Common myeloid progenitor, CD34-positive (primary cell): ENCODE data around the gene ANKS6.

ENCODE experiments used
- CTCF ChIA-PET: fragments of 350-600 bp; sonication (Branson Sonifier 250); formaldehyde crosslinking; loops from one replicate; lab custom pipeline; 2021; ENCODE audit warnings: antibody characterized with exemption; lab: Charles Lee
- POLR2A ChIA-PET: fragments of 350-600 bp; sonication (Branson Sonifier 250); formaldehyde crosslinking; loops from one replicate; lab custom pipeline; 2021; ENCODE audit warnings: antibody characterized with exemption; lab: Charles Lee
- DNase-seq, 3 donors: peaks; one replicate each; pipeline versions ENCODE4 v3.0.0 to v3.0.0-alpha.2; 2013
- H3K27ac ChIP-seq, 2 experiments: 1 replicate in 1 of 2; 2 replicates in 1 of 2; pipeline ENCODE4 v1.7.0; 2013; ENCODE audit warnings: inconsistent platforms in 2 of 2, low read length in 2 of 2, mild to moderate bottlenecking in 2 of 2, low read depth in 1 of 2, moderate library complexity in 1 of 2; ENCODE audit not compliant: severe bottlenecking in 2 of 2, insufficient read depth in 1 of 2, poor library complexity in 1 of 2
- H3K27me3 ChIP-seq, 5 experiments: replicated peaks in 2 of 5; 1 replicate in 3 of 5; 2 replicates in 2 of 5; pipeline versions ENCODE4 v1.6.1 to v1.7.0; 2013; ENCODE audit warnings: low read length in 4 of 5, mild to moderate bottlenecking in 2 of 5, moderate library complexity in 2 of 5, inconsistent platforms in 1 of 5; ENCODE audit not compliant: insufficient read depth in 5 of 5, control insufficient read depth in 4 of 5
- H3K36me3 ChIP-seq, 4 experiments: 1 replicate in 2 of 4; 2 replicates in 2 of 4; pipeline versions ENCODE4 v1.6.1 to v1.7.0; 2013; ENCODE audit warnings: low read length in 3 of 4, control low read depth in 1 of 4, mild to moderate bottlenecking in 1 of 4; ENCODE audit not compliant: control insufficient read depth in 4 of 4, insufficient read depth in 4 of 4
- H3K4me1 ChIP-seq, 4 experiments: 1 replicate in 3 of 4; 2 replicates in 1 of 4; pipeline versions ENCODE4 v1.6.1 to v1.7.1; 2013; ENCODE audit warnings: low read length in 3 of 4, mild to moderate bottlenecking in 3 of 4, control low read depth in 1 of 4, inconsistent platforms in 1 of 4, moderate library complexity in 1 of 4; ENCODE audit not compliant: control insufficient read depth in 4 of 4, insufficient read depth in 4 of 4; ENCODE audit errors: control extremely low read depth in 1 of 4
- H3K4me3 ChIP-seq, 7 experiments: 1 replicate in 4 of 7; 2 replicates in 3 of 7; pipeline versions ENCODE4 v1.5.1 to v1.7.0; 2013; ENCODE audit warnings: mild to moderate bottlenecking in 7 of 7, low read length in 6 of 7, moderate library complexity in 6 of 7, inconsistent platforms in 2 of 7, low read depth in 2 of 7, control low read depth in 1 of 7; ENCODE audit not compliant: insufficient read depth in 4 of 7, control insufficient read depth in 1 of 7; ENCODE audit errors: extremely low read depth in 1 of 7
- H3K9me3 ChIP-seq, 5 experiments: 1 replicate in 4 of 5; 2 replicates in 1 of 5; pipeline versions ENCODE4 v1.6.1 to v1.7.1; 2013; ENCODE audit warnings: low read length in 4 of 5, mild to moderate bottlenecking in 2 of 5, inconsistent platforms in 1 of 5, low read depth in 1 of 5, moderate library complexity in 1 of 5; ENCODE audit not compliant: control insufficient read depth in 4 of 5, insufficient read depth in 2 of 5; ENCODE audit errors: control extremely low read depth in 1 of 5
- WGBS: methylation state at CpG from one replicate; pipeline ENCODE4 v1.1.5; 2013; ENCODE audit not compliant: insufficient coverage; 5-methylcytosine and 5-hydroxymethylcytosine counted together

ANKS6 gene

GRCh38 chr9:98829766-98830165 lies 33.4 kb upstream of the ANKS6 start:
- Histone ChIP-seq H3K27ac (no peak overlapping the region), H3K9me3 (no peaks in the 10 kb centered on the region), H3K27me3 (no peaks in the 10 kb centered on the region), H3K4me1 (no peaks in the 10 kb centered on the region), H3K36me3 (peaks cover 0 to 8% (median 6%) of the 10 kb centered on the region in 4 experiments), H3K4me3 (no peak overlapping the region)
- ChIA-PET CTCF (interaction anchor here (1.5 kb wide), 1 partner anchor 20 kb away, joined by 3 read pairs; no protein-coding TSS in a partner anchor), POLR2A (no interaction called here)
- WGBS: 56% methylated on average over 1 of the region's 5 CpGs
- DNase-seq: no peak

GRCh38 chr9:98826716-98827115 lies 30.4 kb upstream of the ANKS6 start:
- Histone ChIP-seq H3K27ac (no peak overlapping the region), H3K36me3 (peaks cover 0 to 13% (median 4%) of the 10 kb centered on the region in 4 experiments), H3K4me3 (no peak overlapping the region), H3K9me3 (peaks cover 0 to 3% (median 0%) of the 10 kb centered on the region in 5 experiments), H3K4me1 (no peaks in the 10 kb centered on the region), H3K27me3 (no peaks in the 10 kb centered on the region)
- 99% methylated on average over 18 of the region's 20 CpGs for WGBS
- POLR2A ChIA-PET: no interaction called here
- no peak for DNase-seq
- CTCF ChIA-PET: no interaction called here

GRCh38 chr9:98825414-98825813 lies 29.1 kb upstream of the ANKS6 start:
- Histone ChIP-seq H3K27ac (no peak overlapping the region), H3K27me3 (no peaks in the 10 kb centered on the region), H3K4me3 (no peak overlapping the region), H3K9me3 (peaks cover 0 to 3% (median 0%) of the 10 kb centered on the region in 5 experiments), H3K4me1 (no peaks in the 10 kb centered on the region), H3K36me3 (peaks cover 0 to 13% (median 2%) of the 10 kb centered on the region in 4 experiments)
- DNase-seq: no peak
- CTCF ChIA-PET: interaction anchor here (0.8 to 0.9 kb wide), 2 partner anchors 19 to 176 kb away, joined by 3 read pairs; no protein-coding TSS in a partner anchor
- POLR2A ChIA-PET: no interaction called here
- WGBS: 94% methylated on average over 3 of the region's 3 CpGs

- H3K4me3 ChIP-seq: no peak overlapping the region
- ChIA-PET CTCF (interaction anchor here (0.6 kb wide), 1 partner anchor 1070 kb away, joined by 3 read pairs; no protein-coding TSS in a partner anchor), POLR2A (interaction anchor here (0.9 kb wide), 1 partner anchor 14 kb away, joined by 4 read pairs; no protein-coding TSS in a partner anchor)
- 100% methylated on average over 2 of the region's 3 CpGs for WGBS
- H3K27ac ChIP-seq: no peak overlapping the region
- H3K4me1 ChIP-seq: no peaks in the 10 kb centered on the region
- H3K36me3 ChIP-seq: peaks cover 0 to 13% (median 2%) of the 10 kb centered on the region in 4 experiments
- H3K9me3 ChIP-seq: peaks cover 0 to 3% (median 0%) of the 10 kb centered on the region in 5 experiments
- no peaks in the 10 kb centered on the region for H3K27me3 ChIP-seq
- no peak for DNase-seq
These were observed 27.4 kb upstream of the ANKS6 start for GRCh38 chr9:98823666-98824334.

- ChIA-PET CTCF (no interaction called here), POLR2A (no interaction called here)
- 100% methylated on average over 5 of the region's 6 CpGs for WGBS
- Histone ChIP-seq H3K9me3 (peaks cover 0 to 6% (median 0%) of the 10 kb centered on the region in 5 experiments), H3K27me3 (no peaks in the 10 kb centered on the region), H3K4me1 (no peaks in the 10 kb centered on the region), H3K4me3 (no peak overlapping the region), H3K27ac (no peak overlapping the region), H3K36me3 (peaks cover 0 to 11% (median 4%) of the 10 kb centered on the region in 4 experiments)
- DNase-seq: no peak
These were observed 26.3 kb upstream of the ANKS6 start for GRCh38 chr9:98822661-98823060.

GRCh38 chr9:98821831-98822230 lies 25.5 kb upstream of the ANKS6 start:
- no peaks in the 10 kb centered on the region for H3K27me3 ChIP-seq
- no peak for DNase-seq
- no CpG with 5 or more reads among the region's 2 CpGs for WGBS
- CTCF ChIA-PET: no interaction called here
- H3K4me3 ChIP-seq: no peak overlapping the region
- H3K4me1 ChIP-seq: no peaks in the 10 kb centered on the region
- POLR2A ChIA-PET: no interaction called here
- H3K9me3 ChIP-seq: peaks cover 0 to 6% (median 0%) of the 10 kb centered on the region in 5 experiments
- no peak overlapping the region for H3K27ac ChIP-seq
- H3K36me3 ChIP-seq: peaks cover 0 to 10% (median 3%) of the 10 kb centered on the region in 4 experiments

- no peak overlapping the region for H3K27ac ChIP-seq
- peaks cover 0 to 7% (median 2%) of the 10 kb centered on the region in 4 experiments for H3K36me3 ChIP-seq
- no peak overlapping the region for H3K4me3 ChIP-seq
- WGBS: 100% methylated on average over 2 of the region's 3 CpGs
- H3K4me1 ChIP-seq: no peaks in the 10 kb centered on the region
- H3K27me3 ChIP-seq: no peaks in the 10 kb centered on the region
- no peak for DNase-seq
- ChIA-PET POLR2A (no interaction called here), CTCF (interaction anchor here (1.2 kb wide), 1 partner anchor 13 kb away, joined by 3 read pairs; no protein-coding TSS in a partner anchor)
- H3K9me3 ChIP-seq: peaks cover 0 to 6% (median 0%) of the 10 kb centered on the region in 5 experiments
These were observed 22.9 kb upstream of the ANKS6 start for GRCh38 chr9:98819231-98819630.
